ENCODE data around the gene COL6A3.

GRCh38 chr2:237324837-237325236 is 89.1 kb downstream of the COL6A3 start:
- TF ChIP-seq POLR2A (IDR thresholded peaks at IDR 0.05): no peak
- peak; percentile 77 to 95 (median 84) for TF ChIP-seq EP300 (IDR thresholded peaks at IDR 0.05)
- no peak for TF ChIP-seq CTCF (IDR thresholded peaks at IDR 0.05)

Data from sigmoid colon (tissue), 4 donors.